K562 (cell line): ENCODE measurements around the gene POGLUT2. TPM values are rescaled to one million over a fixed set of nuclear protein-coding genes. Genes with fewer than 3 reads are reported as not detected.

Experiments used
- ADNP ChIP-seq: fragments of 200-800 bp; sonication (Bioruptor generic); IDR thresholded peaks from 2 replicates; pipeline ENCODE4 v1.6.1; 2016; ENCODE audit warnings: missing genetic modification characterization, missing compliant biosample characterization
- ATF1 ChIP-seq, 2 experiments: fragments of 450-650 bp in 1 of 2; IDR thresholded peaks; 2 replicates each; pipeline ENCODE4 v1.6.1; 2016; ENCODE audit warnings: missing compliant biosample characterization in 1 of 2, missing genetic modification characterization in 1 of 2
- CCNT2 ChIP-seq: IDR thresholded peaks from 2 replicates; pipeline ENCODE4 v1.6.1; 2011; ENCODE audit warnings: borderline replicate concordance, low read depth, mild to moderate bottlenecking, moderate library complexity, mixed read lengths, low read length; ENCODE audit not compliant: insufficient read length; ENCODE audit errors: extremely low read depth
- ETV1 ChIP-seq: fragments of 450-650 bp; conservative IDR thresholded peaks from 2 replicates; pipeline ENCODE4 v1.6.1; 2016; ENCODE audit warnings: missing genetic modification characterization, control low read depth, low read depth, missing compliant biosample characterization
- HDAC3 ChIP-seq: fragments of 450-650 bp; IDR thresholded peaks from 2 replicates; pipeline ENCODE4 v1.6.1; 2018; ENCODE audit warnings: borderline replicate concordance, mild to moderate bottlenecking, moderate library complexity; ENCODE audit not compliant: partially characterized antibody
- HSF4 ChIP-seq: fragments of 250-450 bp; sonication (Bioruptor Pico); IDR thresholded peaks from 2 replicates; pipeline ENCODE4 v2.1.2; 2022; ENCODE audit warnings: mild to moderate bottlenecking, moderate library complexity, borderline replicate concordance
- KLF13 ChIP-seq: fragments of 450-650 bp; IDR thresholded peaks from 2 replicates; pipeline ENCODE4 v1.6.1; 2016; ENCODE audit warnings: missing genetic modification characterization, low read depth, mild to moderate bottlenecking, missing compliant biosample characterization, moderate library complexity, borderline replicate concordance
- PHTF2 ChIP-seq: fragments of 250-450 bp; sonication (Bioruptor Pico); IDR thresholded peaks from 2 replicates; pipeline ENCODE4 v1.5.0; 2021; ENCODE audit warnings: mild to moderate bottlenecking
- PML ChIP-seq: IDR thresholded peaks from 2 replicates; pipeline ENCODE4 v1.6.1; 2012; ENCODE audit warnings: low read length, inconsistent platforms
- TBP ChIP-seq: optimal IDR thresholded peaks from 2 replicates; pipeline ENCODE3; 2011; ENCODE audit warnings: low read depth, low read length, improper control_type of control experiment
- polyA plus RNA-seq, 8 experiments: library from polyadenylated mRNA; depleted of rRNA in 4 of 8; stranded (reverse) in 5 of 8; unstranded in 3 of 8; fragments of >200 nt; fragmentation: Nextera tagmentation in 2 of 8; fragmentation: Illumina TruSeq in 1 of 8; extraction: Ambion mirVana in 2 of 8; extraction: Trizol in 1 of 8; gene quantifications; 2 replicates each; pipeline versions ENCODE4 v1.2.1 to v1.2.3, GENCODE V29; 2011 to 2014; ENCODE audit warnings: inconsistent platforms in 1 of 8, missing spikeins in 1 of 8
- total RNA-seq, 7 experiments: library from RNA; depleted of rRNA in 6 of 7; stranded (reverse); fragments of >200 nt in 6 of 7; fragmentation: Illumina TruSeq in 2 of 7; extraction: Trizol in 2 of 7; gene quantifications; 2 replicates each; pipeline versions ENCODE4 v1.2.1 to v1.2.3, GENCODE V29; 2011 to 2021; ENCODE audit warnings: low replicate concordance in 1 of 7
- TF ChIP-seq, protein P1 (sequence below), 3 experiments: fragments of 200-800 bp in 1 of 3; fragments of 250-450 bp in 1 of 3; fragments of 450-650 bp in 1 of 3; sonication (Bioruptor Pico) in 1 of 3; sonication (Bioruptor generic) in 1 of 3; formaldehyde crosslinking in 1 of 3; IDR thresholded peaks; 2 replicates each; pipeline versions ENCODE4 v1.6.1 to v1.8.0; 2016 to 2022; ENCODE audit warnings: mild to moderate bottlenecking in 2 of 3, missing genetic modification characterization in 2 of 3, missing compliant biosample characterization in 1 of 3, moderate library complexity in 1 of 3
- TF ChIP-seq, protein P2 (sequence below): sonication (generic); formaldehyde crosslinking; IDR thresholded peaks from 2 replicates; pipeline ENCODE4 v1.8.1; 2023; ENCODE audit warnings: mild to moderate bottlenecking, missing genetic modification reagents
- TF ChIP-seq, protein P3 (sequence below): sonication (generic); formaldehyde crosslinking; IDR thresholded peaks from 2 replicates; pipeline ENCODE4 v1.9.0; 2022; ENCODE audit warnings: mild to moderate bottlenecking, missing genetic modification reagents
- TF ChIP-seq, protein P4 (sequence below): sonication (generic); formaldehyde crosslinking; IDR thresholded peaks from 2 replicates; pipeline ENCODE4 v1.8.1; 2023; ENCODE audit warnings: mild to moderate bottlenecking, missing genetic modification reagents
- TF ChIP-seq, protein P5 (sequence below), 3 experiments: IDR thresholded peaks in 2 of 3; conservative IDR thresholded peaks in 1 of 3; 2 replicates each; pipeline ENCODE4 v1.5.1; 2011 to 2012; ENCODE audit warnings: low read length in 3 of 3, mild to moderate bottlenecking in 3 of 3, control low read depth in 2 of 3, improper control_type of control experiment in 1 of 3, inconsistent platforms in 1 of 3, low read depth in 1 of 3, mixed read lengths in 1 of 3, moderate library complexity in 1 of 3; ENCODE audit not compliant: insufficient read depth in 2 of 3

POGLUT2 gene
- total and polyA plus RNA-seq, 9 of the 15 experiments (the other 6 are each of a cell fraction or from before 2014, with no cell fraction given): 3.8 to 11.8 (median 10.8) TPM

DNA sequence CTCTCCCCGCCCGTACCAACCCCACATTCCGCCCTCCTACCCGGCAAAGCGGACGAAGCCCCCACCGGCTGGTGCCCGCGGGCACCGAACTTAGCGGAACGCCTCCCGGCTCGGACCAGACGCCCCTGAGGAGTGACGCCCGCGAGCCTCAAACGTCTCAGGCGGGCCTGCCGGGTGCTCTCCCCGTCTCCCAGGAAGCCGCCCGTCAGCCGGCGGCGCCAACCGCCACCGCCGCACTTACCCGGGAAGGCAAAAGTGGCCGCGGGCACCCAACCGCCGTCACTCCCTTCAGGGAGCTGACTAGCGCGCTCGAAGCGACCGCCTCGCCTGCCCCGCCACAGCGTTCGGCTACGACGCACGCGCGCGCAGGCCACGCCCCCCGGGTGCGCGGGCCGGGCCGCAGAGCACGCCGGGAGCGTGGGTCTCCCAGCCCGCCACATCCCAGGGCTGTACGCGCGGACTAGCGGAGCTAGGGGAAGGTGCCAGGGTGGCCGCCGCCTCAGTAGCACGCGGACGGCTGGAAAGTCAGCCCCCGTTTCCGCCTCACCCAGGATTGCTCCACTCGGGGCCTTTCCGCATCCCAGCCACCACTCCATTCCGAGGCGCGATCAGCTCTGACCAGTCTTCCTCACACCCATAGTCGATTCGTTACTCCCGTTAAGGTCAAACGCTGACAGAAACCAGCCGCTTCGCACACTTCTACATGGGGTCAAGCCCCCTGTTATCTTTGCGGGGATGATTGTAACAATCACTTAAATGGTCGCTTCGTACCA lies 25.1 kb downstream of the POGLUT2 start, which contains the start of gene TEX30 (continued):
- TF ChIP-seq, protein P1, sequence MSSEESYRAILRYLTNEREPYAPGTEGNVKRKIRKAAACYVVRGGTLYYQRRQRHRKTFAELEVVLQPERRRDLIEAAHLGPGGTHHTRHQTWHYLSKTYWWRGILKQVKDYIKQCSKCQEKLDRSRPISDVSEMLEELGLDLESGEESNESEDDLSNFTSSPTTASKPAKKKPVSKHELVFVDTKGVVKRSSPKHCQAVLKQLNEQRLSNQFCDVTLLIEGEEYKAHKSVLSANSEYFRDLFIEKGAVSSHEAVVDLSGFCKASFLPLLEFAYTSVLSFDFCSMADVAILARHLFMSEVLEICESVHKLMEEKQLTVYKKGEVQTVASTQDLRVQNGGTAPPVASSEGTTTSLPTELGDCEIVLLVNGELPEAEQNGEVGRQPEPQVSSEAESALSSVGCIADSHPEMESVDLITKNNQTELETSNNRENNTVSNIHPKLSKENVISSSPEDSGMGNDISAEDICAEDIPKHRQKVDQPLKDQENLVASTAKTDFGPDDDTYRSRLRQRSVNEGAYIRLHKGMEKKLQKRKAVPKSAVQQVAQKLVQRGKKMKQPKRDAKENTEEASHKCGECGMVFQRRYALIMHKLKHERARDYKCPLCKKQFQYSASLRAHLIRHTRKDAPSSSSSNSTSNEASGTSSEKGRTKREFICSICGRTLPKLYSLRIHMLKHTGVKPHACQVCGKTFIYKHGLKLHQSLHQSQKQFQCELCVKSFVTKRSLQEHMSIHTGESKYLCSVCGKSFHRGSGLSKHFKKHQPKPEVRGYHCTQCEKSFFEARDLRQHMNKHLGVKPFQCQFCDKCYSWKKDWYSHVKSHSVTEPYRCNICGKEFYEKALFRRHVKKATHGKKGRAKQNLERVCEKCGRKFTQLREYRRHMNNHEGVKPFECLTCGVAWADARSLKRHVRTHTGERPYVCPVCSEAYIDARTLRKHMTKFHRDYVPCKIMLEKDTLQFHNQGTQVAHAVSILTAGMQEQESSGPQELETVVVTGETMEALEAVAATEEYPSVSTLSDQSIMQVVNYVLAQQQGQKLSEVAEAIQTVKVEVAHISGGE (CRISPR knock-in tag; IDR thresholded peaks at IDR 0.05): no peak
- TF ChIP-seq PML: no peak; the same call in 1 of the 2 replicates
- TF ChIP-seq, protein P2, sequence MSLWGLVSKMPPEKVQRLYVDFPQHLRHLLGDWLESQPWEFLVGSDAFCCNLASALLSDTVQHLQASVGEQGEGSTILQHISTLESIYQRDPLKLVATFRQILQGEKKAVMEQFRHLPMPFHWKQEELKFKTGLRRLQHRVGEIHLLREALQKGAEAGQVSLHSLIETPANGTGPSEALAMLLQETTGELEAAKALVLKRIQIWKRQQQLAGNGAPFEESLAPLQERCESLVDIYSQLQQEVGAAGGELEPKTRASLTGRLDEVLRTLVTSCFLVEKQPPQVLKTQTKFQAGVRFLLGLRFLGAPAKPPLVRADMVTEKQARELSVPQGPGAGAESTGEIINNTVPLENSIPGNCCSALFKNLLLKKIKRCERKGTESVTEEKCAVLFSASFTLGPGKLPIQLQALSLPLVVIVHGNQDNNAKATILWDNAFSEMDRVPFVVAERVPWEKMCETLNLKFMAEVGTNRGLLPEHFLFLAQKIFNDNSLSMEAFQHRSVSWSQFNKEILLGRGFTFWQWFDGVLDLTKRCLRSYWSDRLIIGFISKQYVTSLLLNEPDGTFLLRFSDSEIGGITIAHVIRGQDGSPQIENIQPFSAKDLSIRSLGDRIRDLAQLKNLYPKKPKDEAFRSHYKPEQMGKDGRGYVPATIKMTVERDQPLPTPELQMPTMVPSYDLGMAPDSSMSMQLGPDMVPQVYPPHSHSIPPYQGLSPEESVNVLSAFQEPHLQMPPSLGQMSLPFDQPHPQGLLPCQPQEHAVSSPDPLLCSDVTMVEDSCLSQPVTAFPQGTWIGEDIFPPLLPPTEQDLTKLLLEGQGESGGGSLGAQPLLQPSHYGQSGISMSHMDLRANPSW (CRISPR knock-in tag): no peak
- peak; percentile 28; the same call in 1 of the 2 replicates for TF ChIP-seq KLF13 (tag)
- no peak for TF ChIP-seq PHTF2 (CRISPR knock-in tag)
- TF ChIP-seq, protein P3, sequence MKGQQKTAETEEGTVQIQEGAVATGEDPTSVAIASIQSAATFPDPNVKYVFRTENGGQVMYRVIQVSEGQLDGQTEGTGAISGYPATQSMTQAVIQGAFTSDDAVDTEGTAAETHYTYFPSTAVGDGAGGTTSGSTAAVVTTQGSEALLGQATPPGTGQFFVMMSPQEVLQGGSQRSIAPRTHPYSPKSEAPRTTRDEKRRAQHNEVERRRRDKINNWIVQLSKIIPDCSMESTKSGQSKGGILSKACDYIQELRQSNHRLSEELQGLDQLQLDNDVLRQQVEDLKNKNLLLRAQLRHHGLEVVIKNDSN (CRISPR knock-in tag): no peak
- peak; percentile 40 for TF ChIP-seq CCNT2
- TF ChIP-seq ETV1 (tag): 0 out of 2 replicates have a peak, but pooled peaks have one; percentile 22
- TF ChIP-seq HSF4 (CRISPR knock-in tag): no peak
- TF ChIP-seq HDAC3: no peak
- TF ChIP-seq, protein P4, sequence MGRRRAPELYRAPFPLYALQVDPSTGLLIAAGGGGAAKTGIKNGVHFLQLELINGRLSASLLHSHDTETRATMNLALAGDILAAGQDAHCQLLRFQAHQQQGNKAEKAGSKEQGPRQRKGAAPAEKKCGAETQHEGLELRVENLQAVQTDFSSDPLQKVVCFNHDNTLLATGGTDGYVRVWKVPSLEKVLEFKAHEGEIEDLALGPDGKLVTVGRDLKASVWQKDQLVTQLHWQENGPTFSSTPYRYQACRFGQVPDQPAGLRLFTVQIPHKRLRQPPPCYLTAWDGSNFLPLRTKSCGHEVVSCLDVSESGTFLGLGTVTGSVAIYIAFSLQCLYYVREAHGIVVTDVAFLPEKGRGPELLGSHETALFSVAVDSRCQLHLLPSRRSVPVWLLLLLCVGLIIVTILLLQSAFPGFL (CRISPR knock-in tag): no peak
- peak; percentile 84 for TF ChIP-seq TBP
- TF ChIP-seq, protein P5, sequence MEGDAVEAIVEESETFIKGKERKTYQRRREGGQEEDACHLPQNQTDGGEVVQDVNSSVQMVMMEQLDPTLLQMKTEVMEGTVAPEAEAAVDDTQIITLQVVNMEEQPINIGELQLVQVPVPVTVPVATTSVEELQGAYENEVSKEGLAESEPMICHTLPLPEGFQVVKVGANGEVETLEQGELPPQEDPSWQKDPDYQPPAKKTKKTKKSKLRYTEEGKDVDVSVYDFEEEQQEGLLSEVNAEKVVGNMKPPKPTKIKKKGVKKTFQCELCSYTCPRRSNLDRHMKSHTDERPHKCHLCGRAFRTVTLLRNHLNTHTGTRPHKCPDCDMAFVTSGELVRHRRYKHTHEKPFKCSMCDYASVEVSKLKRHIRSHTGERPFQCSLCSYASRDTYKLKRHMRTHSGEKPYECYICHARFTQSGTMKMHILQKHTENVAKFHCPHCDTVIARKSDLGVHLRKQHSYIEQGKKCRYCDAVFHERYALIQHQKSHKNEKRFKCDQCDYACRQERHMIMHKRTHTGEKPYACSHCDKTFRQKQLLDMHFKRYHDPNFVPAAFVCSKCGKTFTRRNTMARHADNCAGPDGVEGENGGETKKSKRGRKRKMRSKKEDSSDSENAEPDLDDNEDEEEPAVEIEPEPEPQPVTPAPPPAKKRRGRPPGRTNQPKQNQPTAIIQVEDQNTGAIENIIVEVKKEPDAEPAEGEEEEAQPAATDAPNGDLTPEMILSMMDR (IDR thresholded peaks at IDR 0.05 in 2 of 3, conservative IDR thresholded peaks at IDR 0.05 in 1 of 3; ENCODE audit: insufficient read depth in 2 of 3, low read depth in 1 of 3, low read length in 3 of 3): no peak
- no peak for TF ChIP-seq ADNP (tag)
- TF ChIP-seq ATF1 (CRISPR knock-in tag; IDR thresholded peaks at IDR 0.05): no peak
- TF ChIP-seq ATF1 (tag; IDR thresholded peaks at IDR 0.05): peak; percentile 48
